ENCODE measurements around the gene CTTNBP2. TPM values are rescaled to one million over a fixed set of nuclear protein-coding genes. Genes with fewer than 3 reads are reported as not detected.

The CTTNBP2 gene
- total and polyA plus RNA-seq, 10 of the 15 experiments (the other 5 are each of a cell fraction or from before 2014, with no cell fraction given): 0.04 to 0.43 TPM; not detected in 8

GRCh38 chr7:117774943-117775342, 98.3 kb downstream of the CTTNBP2 start:
- no peaks in the 10 kb centered on the region for H3K36me3 ChIP-seq (ENCODE audit: control insufficient read depth in 2 of 2, insufficient read depth in 2 of 2, low read length in 1 of 2)
- H3K9ac ChIP-seq (ENCODE audit: control insufficient read depth, insufficient read depth, low read length): no peak overlapping the region
- no peaks in the 10 kb centered on the region for H4K20me1 ChIP-seq (ENCODE audit: control insufficient read depth, insufficient read depth)
- no peaks in the 10 kb centered on the region for H3K9me3 ChIP-seq (replicated peaks; ENCODE audit: control insufficient read depth, insufficient read depth, low read length)
- no peak for TF ChIP-seq TCF12 (IDR thresholded peaks at IDR 0.05; ENCODE audit: low read depth, low read length)
- no peak for TF ChIP-seq RFX5 (IDR thresholded peaks at IDR 0.05; ENCODE audit: low read depth, low read length)
- TF ChIP-seq ATF2 (IDR thresholded peaks at IDR 0.05; ENCODE audit: low read length): no peak
- TF ChIP-seq SKIL (IDR thresholded peaks at IDR 0.05; ENCODE audit: low read depth, poor library complexity, severe bottlenecking): no peak
- no peak for TF ChIP-seq SMAD1 (IDR thresholded peaks at IDR 0.05; ENCODE audit: low read depth, partially characterized antibody)
- no peak for TF ChIP-seq CBX3 (IDR thresholded peaks at IDR 0.05; ENCODE audit: borderline replicate concordance, low read depth)
- TF ChIP-seq ETV6 (conservative IDR thresholded peaks at IDR 0.05 in 1 of 2, IDR thresholded peaks at IDR 0.05 in 1 of 2; ENCODE audit: borderline replicate concordance in 1 of 2, low read depth in 1 of 2): no peak
- no peak for TF ChIP-seq HCFC1 (IDR thresholded peaks at IDR 0.05; ENCODE audit: low read length)
- no peak for TF ChIP-seq CREM (IDR thresholded peaks at IDR 0.05; ENCODE audit: low read depth)
- no peak for TF ChIP-seq RCOR1 (conservative IDR thresholded peaks at IDR 0.05; ENCODE audit: low read depth, low read length)
- TF ChIP-seq TCF7 (IDR thresholded peaks at IDR 0.05; ENCODE audit: borderline replicate concordance): no peak
- no peak for TF ChIP-seq SMARCA5 (IDR thresholded peaks at IDR 0.05)
- no peak for TF ChIP-seq JUND (IDR thresholded peaks at IDR 0.05; ENCODE audit: low read depth, low read length)
- TF ChIP-seq POLR2AphosphoS2 (IDR thresholded peaks at IDR 0.05; ENCODE audit: low read depth, low read length): no peak
- TF ChIP-seq RB1 (IDR thresholded peaks at IDR 0.05; ENCODE audit: borderline replicate concordance): no peak
- no peak for TF ChIP-seq CBFB (IDR thresholded peaks at IDR 0.05; ENCODE audit: low read depth)
- TF ChIP-seq SMAD5 (IDR thresholded peaks at IDR 0.05; ENCODE audit: low read depth): no peak
- no peak for TF ChIP-seq MYC (IDR thresholded peaks at IDR 0.05; ENCODE audit: insufficient read depth, insufficient read length, insufficient replicate concordance, low read length, severe bottlenecking)
- BruUV-seq (replicated peaks): no TSS peak
- no peaks in the 10 kb centered on the region for H3K27me3 ChIP-seq (replicated peaks in 1 of 2; ENCODE audit: control insufficient read depth in 2 of 2, insufficient read depth in 2 of 2, low read length in 1 of 2)
- H3K79me2 ChIP-seq (ENCODE audit: control insufficient read depth, insufficient read depth, low read length): no peaks in the 10 kb centered on the region
- no peak for FAIRE-seq
- ChIA-PET SMC1A (ENCODE audit: uncharacterized antibody, unreplicated experiment) (interaction anchor here (1.1 to 6.9 kb wide), 3 partner anchors 9 to 45 kb away, joined by 4 to 33 read pairs (median 6); no protein-coding TSS in a partner anchor), RAD21 (ENCODE audit: unreplicated experiment) (interaction anchor here (2.3 kb wide), 1 partner anchor 46 kb away, joined by 10 read pairs; no protein-coding TSS in a partner anchor), POLR2A (no interaction called here), CTCF (interaction anchor here (1.2 to 4.7 kb wide), 3 partner anchors 15 to 379 kb away, joined by 3 to 18 read pairs (median 4); no protein-coding TSS in a partner anchor)
- H3K4me3 ChIP-seq: no peak overlapping the region
- intact Hi-C loops (cut with micrococcal nuclease; ENCODE audit: unreplicated experiment): no loop called here
- WGBS (ENCODE audit: insufficient coverage, insufficient replicate concordance, low lambda C conversion rate, missing lambda C conversion rate): 37% methylated on average over 1 of the region's 1 CpG
- ATAC-seq: no peak
- H2AFZ ChIP-seq (ENCODE audit: control insufficient read depth, low read depth, low read length): no peak overlapping the region
- H3K4me2 ChIP-seq (ENCODE audit: control insufficient read depth, insufficient read depth): no peak overlapping the region
- in situ Hi-C loops (cut with MboI): no loop called here
- peaks cover 17% of the 10 kb centered on the region for H3K4me1 ChIP-seq (ENCODE audit: control insufficient read depth, insufficient read depth, low read length)
- no peak overlapping the region for H3K27ac ChIP-seq (ENCODE audit: control insufficient read depth, insufficient read depth)
- DNase-seq (ENCODE audit: low read depth, low spot score): no peak
